ENCODE measurements around the gene GGT7.

DNA sequence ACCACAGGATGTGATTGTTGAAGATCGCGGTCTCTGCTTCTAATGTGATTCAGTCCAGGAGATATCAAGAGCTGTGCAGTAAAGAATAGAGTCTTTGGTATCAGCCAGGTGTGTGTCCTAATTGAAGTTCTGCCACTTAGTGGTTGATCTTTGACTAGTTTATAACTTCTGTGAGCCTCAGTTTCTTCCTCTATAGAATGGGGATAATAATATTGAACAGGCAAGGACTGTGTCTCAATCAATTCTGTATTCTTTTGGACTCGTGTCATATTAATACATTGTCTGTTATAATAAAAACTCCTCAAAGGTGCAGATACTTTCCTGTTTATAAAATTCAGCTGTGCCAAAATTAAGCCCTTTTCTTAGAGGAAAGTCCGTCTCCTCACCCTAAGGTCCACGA is 24.1 kb downstream of the GGT7 start:
- TF ChIP-seq, protein P1, sequence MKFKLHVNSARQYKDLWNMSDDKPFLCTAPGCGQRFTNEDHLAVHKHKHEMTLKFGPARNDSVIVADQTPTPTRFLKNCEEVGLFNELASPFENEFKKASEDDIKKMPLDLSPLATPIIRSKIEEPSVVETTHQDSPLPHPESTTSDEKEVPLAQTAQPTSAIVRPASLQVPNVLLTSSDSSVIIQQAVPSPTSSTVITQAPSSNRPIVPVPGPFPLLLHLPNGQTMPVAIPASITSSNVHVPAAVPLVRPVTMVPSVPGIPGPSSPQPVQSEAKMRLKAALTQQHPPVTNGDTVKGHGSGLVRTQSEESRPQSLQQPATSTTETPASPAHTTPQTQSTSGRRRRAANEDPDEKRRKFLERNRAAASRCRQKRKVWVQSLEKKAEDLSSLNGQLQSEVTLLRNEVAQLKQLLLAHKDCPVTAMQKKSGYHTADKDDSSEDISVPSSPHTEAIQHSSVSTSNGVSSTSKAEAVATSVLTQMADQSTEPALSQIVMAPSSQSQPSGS (CRISPR knock-in tag; IDR thresholded peaks at IDR 0.05; ENCODE audit: borderline replicate concordance, low read depth): no peak
- TF ChIP-seq, protein P2, sequence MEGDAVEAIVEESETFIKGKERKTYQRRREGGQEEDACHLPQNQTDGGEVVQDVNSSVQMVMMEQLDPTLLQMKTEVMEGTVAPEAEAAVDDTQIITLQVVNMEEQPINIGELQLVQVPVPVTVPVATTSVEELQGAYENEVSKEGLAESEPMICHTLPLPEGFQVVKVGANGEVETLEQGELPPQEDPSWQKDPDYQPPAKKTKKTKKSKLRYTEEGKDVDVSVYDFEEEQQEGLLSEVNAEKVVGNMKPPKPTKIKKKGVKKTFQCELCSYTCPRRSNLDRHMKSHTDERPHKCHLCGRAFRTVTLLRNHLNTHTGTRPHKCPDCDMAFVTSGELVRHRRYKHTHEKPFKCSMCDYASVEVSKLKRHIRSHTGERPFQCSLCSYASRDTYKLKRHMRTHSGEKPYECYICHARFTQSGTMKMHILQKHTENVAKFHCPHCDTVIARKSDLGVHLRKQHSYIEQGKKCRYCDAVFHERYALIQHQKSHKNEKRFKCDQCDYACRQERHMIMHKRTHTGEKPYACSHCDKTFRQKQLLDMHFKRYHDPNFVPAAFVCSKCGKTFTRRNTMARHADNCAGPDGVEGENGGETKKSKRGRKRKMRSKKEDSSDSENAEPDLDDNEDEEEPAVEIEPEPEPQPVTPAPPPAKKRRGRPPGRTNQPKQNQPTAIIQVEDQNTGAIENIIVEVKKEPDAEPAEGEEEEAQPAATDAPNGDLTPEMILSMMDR (IDR thresholded peaks at IDR 0.05): no peak
- no peak for TF ChIP-seq JUN (CRISPR knock-in tag; IDR thresholded peaks at IDR 0.05)
- TF ChIP-seq CREB1 (CRISPR knock-in tag; IDR thresholded peaks at IDR 0.05): no peak
- TF ChIP-seq ZNF263 (CRISPR knock-in tag; IDR thresholded peaks at IDR 0.05; ENCODE audit: low read depth): no peak
- TF ChIP-seq USF2 (CRISPR knock-in tag; IDR thresholded peaks at IDR 0.05): no peak
- TF ChIP-seq GTF2I (CRISPR knock-in tag; conservative IDR thresholded peaks at IDR 0.05): no peak
- no peak for TF ChIP-seq CREM (CRISPR knock-in tag; IDR thresholded peaks at IDR 0.05)
- TF ChIP-seq, protein P3, sequence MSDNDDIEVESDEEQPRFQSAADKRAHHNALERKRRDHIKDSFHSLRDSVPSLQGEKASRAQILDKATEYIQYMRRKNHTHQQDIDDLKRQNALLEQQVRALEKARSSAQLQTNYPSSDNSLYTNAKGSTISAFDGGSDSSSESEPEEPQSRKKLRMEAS (CRISPR knock-in tag; IDR thresholded peaks at IDR 0.05): no peak
- no peak for TF ChIP-seq NR2C2 (CRISPR knock-in tag; IDR thresholded peaks at IDR 0.05)
- TF ChIP-seq, protein P4, sequence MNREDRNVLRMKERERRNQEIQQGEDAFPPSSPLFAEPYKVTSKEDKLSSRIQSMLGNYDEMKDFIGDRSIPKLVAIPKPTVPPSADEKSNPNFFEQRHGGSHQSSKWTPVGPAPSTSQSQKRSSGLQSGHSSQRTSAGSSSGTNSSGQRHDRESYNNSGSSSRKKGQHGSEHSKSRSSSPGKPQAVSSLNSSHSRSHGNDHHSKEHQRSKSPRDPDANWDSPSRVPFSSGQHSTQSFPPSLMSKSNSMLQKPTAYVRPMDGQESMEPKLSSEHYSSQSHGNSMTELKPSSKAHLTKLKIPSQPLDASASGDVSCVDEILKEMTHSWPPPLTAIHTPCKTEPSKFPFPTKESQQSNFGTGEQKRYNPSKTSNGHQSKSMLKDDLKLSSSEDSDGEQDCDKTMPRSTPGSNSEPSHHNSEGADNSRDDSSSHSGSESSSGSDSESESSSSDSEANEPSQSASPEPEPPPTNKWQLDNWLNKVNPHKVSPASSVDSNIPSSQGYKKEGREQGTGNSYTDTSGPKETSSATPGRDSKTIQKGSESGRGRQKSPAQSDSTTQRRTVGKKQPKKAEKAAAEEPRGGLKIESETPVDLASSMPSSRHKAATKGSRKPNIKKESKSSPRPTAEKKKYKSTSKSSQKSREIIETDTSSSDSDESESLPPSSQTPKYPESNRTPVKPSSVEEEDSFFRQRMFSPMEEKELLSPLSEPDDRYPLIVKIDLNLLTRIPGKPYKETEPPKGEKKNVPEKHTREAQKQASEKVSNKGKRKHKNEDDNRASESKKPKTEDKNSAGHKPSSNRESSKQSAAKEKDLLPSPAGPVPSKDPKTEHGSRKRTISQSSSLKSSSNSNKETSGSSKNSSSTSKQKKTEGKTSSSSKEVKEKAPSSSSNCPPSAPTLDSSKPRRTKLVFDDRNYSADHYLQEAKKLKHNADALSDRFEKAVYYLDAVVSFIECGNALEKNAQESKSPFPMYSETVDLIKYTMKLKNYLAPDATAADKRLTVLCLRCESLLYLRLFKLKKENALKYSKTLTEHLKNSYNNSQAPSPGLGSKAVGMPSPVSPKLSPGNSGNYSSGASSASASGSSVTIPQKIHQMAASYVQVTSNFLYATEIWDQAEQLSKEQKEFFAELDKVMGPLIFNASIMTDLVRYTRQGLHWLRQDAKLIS (CRISPR knock-in tag; IDR thresholded peaks at IDR 0.05; ENCODE audit: borderline replicate concordance): no peak
- TF ChIP-seq OVOL2 (CRISPR knock-in tag; IDR thresholded peaks at IDR 0.05; ENCODE audit: borderline replicate concordance): no peak
- no peak for TF ChIP-seq ESRRA (CRISPR knock-in tag; IDR thresholded peaks at IDR 0.05; ENCODE audit: borderline replicate concordance)
- TF ChIP-seq, protein P5, sequence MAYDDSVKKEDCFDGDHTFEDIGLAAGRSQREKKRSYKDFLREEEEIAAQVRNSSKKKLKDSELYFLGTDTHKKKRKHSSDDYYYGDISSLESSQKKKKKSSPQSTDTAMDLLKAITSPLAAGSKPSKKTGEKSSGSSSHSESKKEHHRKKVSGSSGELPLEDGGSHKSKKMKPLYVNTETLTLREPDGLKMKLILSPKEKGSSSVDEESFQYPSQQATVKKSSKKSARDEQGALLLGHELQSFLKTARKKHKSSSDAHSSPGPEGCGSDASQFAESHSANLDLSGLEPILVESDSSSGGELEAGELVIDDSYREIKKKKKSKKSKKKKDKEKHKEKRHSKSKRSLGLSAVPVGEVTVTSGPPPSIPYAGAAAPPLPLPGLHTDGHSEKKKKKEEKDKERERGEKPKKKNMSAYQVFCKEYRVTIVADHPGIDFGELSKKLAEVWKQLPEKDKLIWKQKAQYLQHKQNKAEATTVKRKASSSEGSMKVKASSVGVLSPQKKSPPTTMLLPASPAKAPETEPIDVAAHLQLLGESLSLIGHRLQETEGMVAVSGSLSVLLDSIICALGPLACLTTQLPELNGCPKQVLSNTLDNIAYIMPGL (CRISPR knock-in tag; IDR thresholded peaks at IDR 0.05): no peak
